Cortex of kidney (tissue), 1 donor: Measurements from ENCODE around the gene SPRN.
"Not testable (repeated sequence)": the region's sequence is repeated elsewhere in the genome, so short reads cannot be mapped to it uniquely, and the experiment has no call there.

Source experiments
- DNase-seq: peaks from one replicate; lab custom pipeline; 2025; lab: John Stamatoyannopoulos, UW

SPRN gene

GRCh38 chr10:133456041-133456951 lies 31.9 kb upstream of the SPRN start:
- no peak for DNase-seq

GRCh38 chr10:133455611-133456031 lies 31.2 kb upstream of the SPRN start:
- DNase-seq: no peak

GRCh38 chr10:133455196-133455595 lies 30.8 kb upstream of the SPRN start:
- no peak for DNase-seq

- DNase-seq: no peak
These were observed 29.9 kb upstream of the SPRN start for GRCh38 chr10:133454204-133454893.

- DNase-seq: no peak
These were observed 29.2 kb upstream of the SPRN start, which contains the start of gene SCART1 for GRCh38 chr10:133453516-133454203. SCART1 (plus strand) TSS chr10:133453945; CDS start chr10:133453998, 53 bp downstream.

- DNase-seq: no peak
These were observed 28.0 kb upstream of the SPRN start for GRCh38 chr10:133452453-133452852.

GRCh38 chr10:133451346-133451745 lies 26.9 kb upstream of the SPRN start:
- DNase-seq: no peak

GRCh38 chr10:133448120-133448519 lies 23.7 kb upstream of the SPRN start:
- DNase-seq: no peak

- DNase-seq: no peak
These were observed 22.6 kb upstream of the SPRN start for GRCh38 chr10:133446979-133447378.

GRCh38 chr10:133445751-133446708 lies 21.6 kb upstream of the SPRN start:
- no peak for DNase-seq

- DNase-seq: no peak
These were observed 20.9 kb upstream of the SPRN start for GRCh38 chr10:133445268-133445732.

GRCh38 chr10:133444342-133445267 lies 20.2 kb upstream of the SPRN start:
- no peak for DNase-seq

GRCh38 chr10:133442967-133443924 lies 18.8 kb upstream of the SPRN start:
- no peak for DNase-seq

GRCh38 chr10:133442191-133442966 lies 18.0 kb upstream of the SPRN start:
- DNase-seq: no peak

- DNase-seq: no peak
These were observed 17.4 kb upstream of the SPRN start for GRCh38 chr10:133441780-133442179.

GRCh38 chr10:133441356-133441755 lies 16.9 kb upstream of the SPRN start:
- not testable (repeated sequence) for DNase-seq

GRCh38 chr10:133440633-133441285 lies 16.3 kb upstream of the SPRN start:
- DNase-seq: no peak
